HPDE6-E6E7 (cell line): ENCODE data around the gene HBM.
A peak's percentile ranks its signal among the peaks of the same experiment; 100 is the strongest.
"Not testable (repeated sequence)": the region's sequence is repeated elsewhere in the genome, so short reads cannot be mapped to it uniquely, and the experiment has no call there.

Experiments used
- DNase-seq: peaks from one replicate; pipeline ENCODE4 v3.0.0; 2011; ENCODE audit warnings: missing footprints; ENCODE audit errors: extremely low spot score

Gene HBM, protein sequence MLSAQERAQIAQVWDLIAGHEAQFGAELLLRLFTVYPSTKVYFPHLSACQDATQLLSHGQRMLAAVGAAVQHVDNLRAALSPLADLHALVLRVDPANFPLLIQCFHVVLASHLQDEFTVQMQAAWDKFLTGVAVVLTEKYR

DNA sequence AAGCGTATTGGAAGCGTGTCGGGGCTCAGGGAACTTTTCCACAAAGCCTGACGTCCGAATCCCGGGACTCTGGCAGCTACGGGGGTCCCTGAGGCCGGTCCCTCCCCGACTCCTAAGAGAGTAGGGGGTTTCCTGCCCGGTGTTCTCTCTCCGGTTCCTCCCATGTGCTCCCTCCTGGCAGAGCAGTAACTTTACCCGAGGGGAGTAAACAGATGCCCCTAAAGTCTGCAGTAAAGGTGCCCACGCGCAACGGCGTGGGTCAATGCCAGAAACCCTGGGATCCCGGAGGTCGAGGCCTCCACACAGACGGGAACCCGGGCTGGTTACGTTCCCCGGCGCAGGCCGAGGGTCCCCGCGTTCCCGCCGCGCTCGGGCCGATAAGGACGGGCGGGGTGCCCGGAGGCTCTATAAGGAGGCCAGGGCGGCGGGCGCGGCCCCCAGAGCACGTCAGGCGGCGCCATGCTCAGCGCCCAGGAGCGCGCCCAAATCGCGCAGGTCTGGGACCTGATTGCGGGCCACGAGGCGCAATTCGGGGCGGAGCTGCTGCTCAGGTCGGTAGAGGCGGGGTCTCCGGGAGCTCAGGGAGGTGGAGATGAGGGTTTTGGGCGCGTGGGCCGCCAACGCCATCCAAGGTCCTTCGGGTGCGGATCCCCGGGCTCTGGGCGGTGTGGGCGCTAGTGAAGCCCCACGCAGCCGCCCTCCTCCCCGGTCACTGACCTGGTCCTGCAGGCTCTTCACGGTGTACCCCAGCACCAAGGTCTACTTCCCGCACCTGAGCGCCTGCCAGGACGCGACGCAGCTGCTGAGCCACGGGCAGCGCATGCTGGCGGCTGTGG lies at the start of gene HBM:
Gene HBM (plus strand): TSS at position 440 of the 836 bp plus-strand sequence. CDS start 20 bp downstream, at position 460.
- no peak for DNase-seq

DNA sequence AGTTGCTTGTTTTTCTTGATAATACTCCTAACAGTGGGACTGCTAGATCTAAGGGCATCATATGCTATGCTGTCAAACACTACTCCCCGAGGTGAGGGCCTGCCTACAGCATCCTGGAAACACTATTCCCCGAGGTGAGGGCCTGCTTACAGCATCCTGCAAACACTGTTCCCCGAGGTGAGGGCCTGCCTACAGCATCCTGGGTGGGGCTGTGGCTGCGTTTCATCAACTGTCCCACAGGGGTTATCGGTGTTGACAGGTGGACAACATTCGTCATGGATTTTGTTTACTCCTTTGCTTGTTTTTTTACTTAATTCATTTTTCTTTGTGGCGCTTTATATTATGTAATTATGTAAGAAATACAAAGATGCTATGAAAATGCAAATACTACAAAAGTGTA lies 49.8 kb upstream of the HBM start:
- DNase-seq: no peak

DNA sequence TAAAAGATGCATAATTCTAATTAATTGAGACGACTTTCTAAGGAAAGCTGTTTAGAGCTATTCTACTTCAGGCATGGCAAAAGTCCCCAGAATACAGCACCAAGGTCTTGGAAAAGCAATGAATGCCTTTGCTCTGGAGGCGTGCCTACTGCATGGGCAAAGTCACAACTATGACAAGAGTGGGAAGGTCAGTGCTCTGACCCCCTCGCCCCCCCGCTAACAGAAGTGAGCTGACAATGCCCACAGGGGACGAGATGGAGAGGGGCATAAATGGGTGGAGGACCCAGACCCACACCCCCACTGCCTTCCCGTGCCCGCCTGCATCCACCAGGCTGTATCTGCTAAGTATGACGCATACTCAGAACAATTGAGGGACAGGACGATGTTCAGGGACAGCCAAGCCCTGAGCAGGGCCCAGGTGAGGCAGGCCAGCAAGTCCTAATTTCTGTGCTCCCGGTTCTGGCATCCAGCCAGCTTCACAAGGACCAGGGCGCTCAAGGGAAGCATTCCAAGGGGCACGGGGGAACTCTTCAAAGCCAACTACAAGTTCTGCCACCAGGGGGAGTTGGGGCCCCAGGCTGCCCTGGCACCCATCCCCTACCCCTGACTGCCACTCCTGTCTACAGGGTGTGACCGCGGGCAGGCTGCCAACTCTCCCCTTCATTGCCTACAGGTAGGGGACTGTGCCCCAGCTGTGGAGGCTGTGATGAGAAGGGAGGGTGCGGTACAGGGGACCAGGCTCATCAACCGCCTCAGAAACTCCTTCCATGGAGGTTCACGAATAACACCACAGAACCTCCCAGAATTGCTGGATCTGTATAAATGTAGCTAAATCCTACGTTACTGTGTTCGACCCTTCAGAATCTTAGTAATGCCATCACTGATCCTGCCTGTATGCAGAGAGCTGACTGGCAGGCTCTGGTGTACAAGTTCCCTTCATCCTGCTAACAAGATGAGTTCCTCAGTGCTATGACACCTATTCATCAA lies 48.1 kb upstream of the HBM start:
- DNase-seq: peak; percentile 26

DNA sequence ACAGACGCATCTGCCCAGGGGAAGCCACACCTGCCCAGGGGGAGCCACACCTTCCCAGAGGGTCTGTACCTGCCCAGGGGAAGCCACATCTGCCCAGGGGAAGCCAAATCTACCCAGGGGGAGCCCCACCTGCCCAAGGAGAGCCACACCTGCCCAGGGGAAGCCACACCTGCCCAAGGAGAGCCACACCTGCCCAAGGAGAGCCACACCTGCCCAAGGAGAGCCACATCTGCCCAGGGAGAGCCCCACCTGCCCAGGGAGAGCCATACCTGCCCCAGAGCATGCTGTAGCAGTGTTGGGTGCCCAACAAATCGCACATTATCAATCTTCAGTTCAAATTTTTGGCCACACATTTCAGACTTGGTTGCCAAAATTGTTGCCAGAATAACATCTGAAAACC lies 46.9 kb upstream of the HBM start:
- DNase-seq: no peak

DNA sequence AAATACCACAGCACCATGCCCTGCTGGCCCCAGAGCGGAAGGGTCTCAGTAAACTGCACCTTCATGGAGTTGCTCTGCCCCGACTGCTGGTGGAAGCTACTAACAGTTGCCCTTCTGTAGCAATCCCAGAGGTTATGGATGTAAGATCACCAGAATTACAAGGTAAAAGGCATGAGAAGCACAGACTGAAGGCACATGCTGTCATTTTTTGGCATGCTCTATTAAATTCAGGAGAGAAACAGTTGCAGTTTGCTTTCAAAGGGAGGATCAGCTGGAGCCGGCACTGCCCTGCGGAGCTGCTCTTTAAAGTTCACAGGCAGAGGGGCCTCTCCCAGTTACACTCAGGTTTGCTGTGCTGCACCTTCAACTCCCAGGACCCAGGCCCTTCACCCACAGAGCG lies 46.5 kb upstream of the HBM start:
- no peak for DNase-seq

DNA sequence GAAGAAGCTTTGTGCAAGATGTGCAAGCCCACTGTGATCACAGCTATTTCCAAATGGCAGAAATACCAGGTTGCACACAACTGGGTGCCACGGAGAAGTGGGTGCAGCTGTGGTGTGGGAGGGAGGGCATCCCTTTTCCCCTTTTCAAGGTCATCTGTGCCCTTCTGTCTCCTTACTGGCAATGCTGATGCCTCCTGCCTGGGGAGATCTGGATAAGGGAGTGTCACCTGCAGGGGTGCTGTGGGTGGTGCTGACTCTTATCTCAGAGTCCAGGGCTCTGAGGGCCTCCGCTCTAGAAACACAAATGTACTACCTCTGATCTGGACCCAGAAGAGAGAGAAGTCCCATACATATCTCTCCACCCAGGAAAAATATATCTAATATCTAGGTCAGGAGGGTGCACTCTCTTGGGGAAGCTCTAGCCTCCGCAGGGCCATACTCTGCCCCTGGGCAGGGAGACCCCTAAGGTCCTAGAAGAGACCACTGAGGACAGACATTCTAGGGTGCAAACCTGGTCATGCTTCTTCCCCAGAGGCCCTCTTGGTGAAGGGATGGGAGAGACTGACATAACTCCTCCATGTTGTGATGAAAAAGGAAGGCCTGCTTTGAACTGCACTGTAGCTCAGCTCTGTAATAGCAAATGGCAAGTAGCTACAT lies 45.8 kb upstream of the HBM start:
- DNase-seq: no peak

DNA sequence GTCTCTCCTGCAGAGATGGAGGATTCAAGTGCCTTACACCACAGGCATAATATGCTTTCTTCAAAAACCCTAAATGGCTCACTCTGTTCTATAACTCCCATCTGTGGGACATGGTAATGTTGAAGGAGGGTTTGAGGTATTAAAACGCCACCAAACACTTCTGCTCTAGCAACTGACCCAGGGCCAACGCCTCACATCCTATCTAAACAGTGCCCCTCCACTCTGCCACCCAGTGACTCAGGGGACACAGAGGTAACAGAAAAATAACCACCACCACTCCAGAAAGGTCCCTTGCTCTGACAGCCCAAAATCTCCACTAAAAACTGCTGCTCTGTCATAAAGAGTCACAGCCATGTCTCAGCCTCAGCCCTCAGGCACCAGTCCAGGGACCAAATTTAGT lies 45.0 kb upstream of the HBM start:
- DNase-seq: no peak

DNA sequence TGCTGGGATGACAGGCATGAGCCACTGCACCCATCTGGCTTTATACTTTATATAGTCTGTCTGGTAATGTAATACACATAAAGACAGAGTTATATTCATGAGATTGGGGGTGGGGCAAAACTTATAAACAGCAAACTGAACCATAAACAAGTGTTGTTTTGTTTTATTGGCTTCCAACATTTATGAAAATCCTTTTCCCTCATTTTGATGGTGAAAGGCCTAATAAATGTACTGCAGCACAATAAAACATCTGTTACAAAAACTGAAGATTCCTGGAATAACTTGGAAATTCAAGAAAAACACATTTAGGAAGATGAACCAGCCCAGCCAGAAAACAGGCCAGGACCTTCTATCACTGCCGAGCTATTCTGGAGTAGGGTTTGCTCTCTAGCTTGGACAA lies 43.4 kb upstream of the HBM start:
- DNase-seq: no peak

DNA sequence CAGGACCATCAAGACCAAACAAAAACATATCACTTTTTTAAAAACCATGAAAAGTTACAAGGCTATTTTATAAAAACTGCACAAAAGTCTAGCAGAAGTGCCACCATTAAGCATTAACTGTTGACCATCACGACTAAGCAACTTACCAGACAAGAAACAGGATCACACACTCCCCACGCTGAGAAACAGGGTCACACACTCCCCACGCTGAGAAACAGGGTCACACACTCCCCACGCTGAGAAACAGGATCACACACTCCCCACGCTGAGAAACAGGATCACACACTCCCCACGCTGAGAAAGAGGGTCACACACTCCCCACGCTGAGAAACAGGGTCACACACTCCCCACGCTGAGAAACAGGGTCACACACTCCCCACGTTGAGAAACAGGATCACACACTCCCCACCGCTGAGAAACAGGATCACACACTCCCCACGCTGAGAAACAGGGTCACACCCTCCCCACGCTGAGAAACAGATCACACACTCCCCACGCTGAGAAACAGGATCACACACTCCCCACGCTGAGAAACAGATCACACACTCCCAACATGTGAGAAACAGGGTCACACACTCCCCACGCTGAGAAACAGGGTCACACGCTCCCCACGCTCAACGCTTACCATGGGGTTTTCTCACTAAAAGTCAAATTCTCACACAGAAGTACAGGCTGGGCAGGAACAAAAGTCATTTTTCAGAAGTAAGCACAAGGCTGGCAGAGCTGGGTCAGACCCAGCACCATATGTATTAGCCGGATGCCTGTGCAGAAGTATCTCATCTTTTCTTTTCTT lies 42.0 kb upstream of the HBM start:
- DNase-seq: not testable (repeated sequence)

DNA sequence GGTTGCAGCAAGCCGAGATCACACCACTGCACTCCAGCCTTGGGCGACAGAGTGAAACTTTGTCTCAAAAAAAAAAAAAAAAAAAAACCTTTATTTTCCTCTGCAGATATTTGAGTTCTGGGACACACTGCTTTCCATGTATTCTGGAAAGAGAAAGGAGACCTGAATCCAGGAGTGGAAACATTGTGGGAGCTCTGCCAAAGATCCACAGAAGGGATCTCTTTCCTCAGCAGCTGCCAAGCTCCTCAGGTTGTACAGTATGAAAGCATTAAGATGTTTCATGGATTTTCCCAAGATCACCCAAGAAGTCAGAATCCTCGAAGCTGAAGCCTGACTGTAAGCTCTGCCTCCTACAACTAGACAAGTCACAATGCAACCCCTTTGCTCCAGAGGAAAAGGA lies 40.8 kb upstream of the HBM start:
- no peak for DNase-seq

DNA sequence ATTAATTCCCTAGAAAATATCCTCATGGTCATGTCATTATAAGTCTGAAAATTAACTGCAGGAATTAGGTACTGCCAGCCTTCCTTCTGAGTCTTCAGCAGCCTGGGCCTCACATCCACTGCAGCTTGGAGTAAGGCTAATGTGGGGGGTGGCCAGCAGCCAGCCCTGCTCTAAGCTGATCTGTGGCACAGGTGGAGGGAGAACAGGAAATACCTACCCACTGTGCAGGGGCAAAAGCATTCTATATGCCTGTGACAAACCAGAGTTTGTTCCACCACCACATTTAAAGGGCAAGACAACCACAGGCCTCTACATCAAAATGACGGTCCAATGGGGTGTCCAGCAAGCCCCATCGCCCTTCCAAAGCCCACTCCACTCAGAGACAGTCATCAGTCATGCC lies 36.7 kb upstream of the HBM start:
- no peak for DNase-seq

DNA sequence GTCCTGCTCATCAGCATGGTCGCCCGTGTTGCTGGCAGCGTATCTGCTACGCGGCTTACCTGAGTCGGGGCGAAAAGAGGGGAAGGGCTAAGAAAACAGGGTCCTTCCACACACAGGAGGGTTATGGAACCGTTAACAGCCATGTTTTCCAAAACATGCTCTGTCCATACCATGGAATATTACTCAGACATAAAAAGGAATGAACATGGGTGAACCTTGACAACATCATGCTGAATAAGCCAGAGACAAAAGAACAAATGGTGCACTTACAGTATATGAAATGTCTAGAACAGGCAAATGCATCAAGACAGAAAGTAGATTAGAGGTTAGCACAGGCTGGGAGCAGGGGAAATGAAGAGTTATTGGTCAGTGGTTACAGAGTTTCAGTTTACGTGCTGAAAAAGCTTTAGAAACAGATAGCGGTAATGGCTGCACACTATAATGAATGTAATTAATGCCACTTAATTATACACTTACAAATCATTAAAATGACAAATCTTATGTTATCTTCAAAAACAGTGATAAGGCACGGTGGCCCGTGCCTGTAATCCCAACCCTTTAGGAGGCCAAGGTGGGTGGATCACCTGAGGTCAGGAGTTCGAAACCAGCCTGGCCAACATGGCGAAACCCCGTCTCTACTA lies 35.1 kb upstream of the HBM start:
- DNase-seq: no peak

DNA sequence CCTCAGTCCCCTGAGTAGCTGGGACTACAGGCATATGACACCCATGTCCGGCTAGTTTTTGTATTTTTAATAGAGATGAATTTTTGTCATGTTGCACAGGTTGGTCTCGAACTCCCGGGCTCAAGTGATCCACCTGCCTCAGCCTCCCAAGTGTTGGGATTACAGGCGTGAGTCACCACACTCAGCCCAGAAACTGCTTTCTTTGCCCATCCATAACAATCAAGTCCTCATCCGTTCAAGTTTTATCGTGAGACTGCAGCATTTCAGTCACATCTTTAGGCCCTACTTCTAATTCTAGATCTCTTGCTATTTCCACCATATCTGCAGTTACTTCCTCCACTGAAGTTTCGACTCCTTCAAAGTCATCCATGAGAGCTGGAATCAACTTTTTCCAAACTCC lies 33.7 kb upstream of the HBM start:
- DNase-seq: no peak

DNA sequence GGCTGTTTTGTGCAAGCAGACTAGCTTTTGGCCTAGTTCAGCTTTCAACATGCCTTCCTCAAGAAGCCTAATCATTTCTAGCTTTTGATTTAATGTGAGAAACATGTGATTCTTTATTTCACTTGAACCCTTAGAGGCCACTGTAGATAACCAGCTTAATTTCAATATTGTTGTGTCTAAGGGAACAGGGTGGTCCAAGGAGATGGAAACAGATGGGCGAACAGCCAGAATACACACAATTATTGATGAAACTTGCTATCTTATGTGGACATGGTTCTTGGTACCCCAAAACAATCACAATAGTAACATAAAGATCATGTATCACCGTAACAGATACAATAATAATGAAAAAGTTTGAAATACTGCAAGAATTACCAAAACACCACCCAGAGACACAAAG lies 32.1 kb upstream of the HBM start:
- DNase-seq: no peak

DNA sequence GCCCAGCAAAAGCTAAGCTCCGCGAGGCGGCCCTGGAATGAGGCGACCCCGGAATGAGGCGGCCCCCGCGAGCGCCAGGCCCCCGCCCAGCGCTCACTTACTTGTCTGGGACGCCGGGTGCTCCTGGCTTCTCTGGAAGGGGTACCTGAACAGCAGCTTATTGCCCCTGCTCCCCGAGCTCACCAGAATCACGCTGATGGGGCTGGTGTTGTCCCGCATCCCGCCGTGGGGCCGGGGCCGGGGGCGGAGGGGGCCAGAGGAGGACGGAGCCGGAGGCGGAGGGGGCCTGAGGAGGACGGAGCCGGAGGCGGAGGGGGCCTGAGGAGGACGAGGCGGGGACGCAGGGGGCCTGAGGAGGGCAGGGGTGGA lies 27.7 kb upstream of the HBM start:
- DNase-seq: peak; percentile 25

DNA sequence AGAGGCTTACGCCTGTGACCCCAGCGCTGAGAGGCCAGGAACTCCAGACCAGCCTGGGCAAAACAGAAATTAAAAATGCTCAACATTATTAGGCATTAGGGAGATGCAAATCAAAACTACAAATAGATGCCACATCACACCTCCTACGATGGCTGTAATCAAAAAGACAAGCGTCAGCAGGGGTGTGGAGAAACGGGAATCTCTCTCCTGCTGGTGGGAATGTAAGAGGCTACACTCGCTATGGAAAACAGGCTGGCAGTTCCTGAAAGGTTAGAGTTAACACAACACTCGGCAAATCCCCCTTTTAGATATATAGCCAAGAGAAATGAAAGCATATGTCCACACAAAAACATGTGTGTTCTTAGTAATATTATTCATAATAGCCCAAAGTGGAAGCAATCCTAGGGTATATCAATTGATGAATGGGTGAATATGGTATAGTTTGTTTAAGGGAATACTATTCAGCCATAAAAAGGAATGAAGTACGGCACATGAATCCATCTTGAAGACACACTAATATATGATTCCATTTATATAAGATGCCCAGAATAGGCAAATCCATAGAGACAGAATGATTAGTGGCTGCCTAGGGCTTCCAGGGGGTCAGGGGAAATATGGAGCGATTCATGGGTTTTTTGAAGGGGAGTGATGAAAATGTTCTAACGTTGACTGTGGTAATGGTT lies 25.5 kb upstream of the HBM start:
- DNase-seq: no peak

DNA sequence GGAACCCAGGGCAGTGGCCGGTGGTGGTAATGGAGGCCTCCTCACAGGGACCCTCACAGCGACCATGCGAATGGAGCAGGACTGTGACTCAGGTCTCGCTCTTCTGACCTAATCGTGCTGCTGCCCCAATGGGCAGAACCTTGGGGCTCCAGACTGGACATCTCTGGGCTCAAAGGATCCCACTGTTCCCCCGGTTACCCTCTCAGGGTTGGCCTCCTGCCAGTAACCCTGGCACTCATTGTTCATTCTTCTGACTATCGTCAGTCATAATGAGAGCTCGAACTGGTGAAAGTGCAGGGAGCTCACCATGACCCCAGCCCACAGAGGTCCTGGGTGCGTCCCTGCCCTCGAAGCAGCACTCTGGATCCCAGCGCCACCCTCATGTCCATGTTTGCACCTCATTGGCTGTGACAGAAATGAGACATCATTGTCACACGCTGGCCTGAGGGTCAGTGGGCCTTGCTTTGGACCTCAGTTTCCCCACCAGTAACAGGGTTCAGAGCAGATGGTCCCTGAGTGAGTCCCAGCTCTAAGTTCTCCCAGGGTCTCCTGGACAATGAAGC lies 23.3 kb upstream of the HBM start:
- DNase-seq: no peak

DNA sequence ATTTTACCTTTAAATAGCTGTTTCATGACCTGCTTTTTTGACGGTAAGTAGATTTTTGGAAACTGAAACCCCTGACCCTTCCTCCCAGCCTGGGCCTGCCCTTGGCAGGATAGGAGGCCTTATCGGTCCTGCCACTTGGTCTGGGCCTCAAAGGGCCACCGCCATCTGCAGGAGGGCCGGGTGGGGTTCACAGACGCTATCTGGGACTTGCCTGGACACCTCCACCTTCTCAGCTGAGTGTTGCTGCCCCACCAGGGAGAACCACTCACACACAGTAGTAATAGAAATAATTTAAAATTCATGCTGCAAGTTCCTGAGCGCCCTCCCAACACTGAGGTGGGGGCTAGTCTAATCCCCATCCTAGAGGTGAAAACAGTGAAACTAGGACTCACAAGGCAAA lies 22.7 kb upstream of the HBM start:
- no peak for DNase-seq

DNA sequence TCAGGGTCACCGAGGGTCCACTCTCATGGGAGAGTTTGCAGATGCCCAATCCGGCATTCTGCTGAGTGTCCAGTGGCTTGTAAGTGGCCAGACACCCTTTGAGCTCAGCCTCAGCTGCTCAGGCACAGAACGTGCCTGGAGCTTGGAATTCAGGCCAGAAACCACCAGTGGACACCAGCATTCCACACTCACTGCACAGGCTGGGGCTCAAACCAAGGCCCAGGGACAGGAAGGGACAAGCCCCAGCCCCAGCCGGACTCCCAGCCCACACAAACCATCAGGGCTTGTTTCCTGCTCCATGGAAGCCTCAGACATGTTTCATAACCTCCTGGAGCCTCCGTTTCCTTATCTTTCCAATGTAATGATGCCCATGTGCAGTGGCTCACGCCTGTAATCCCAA lies 22.3 kb upstream of the HBM start:
- no peak for DNase-seq

DNA sequence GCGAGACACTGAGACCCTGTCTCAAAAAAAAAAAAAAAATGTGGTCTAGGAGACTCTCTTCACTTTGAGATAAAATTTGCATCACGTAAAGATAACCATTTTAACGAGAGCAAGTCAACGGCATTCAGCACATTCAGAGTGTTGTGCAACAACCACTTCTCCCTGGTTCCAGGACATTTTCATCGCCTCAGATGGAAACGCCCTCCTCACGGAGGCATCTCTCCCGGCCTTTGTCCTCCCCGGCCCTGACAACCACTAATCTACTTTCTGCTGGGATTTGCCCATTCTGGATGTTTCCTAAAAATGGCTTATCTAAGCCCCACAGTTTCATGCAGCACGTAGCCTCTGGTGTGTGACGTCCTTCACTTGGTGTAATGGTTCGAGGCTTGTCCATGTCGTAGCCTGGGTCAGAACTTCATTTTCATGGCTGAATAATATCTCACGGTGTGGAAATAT lies 21.0 kb upstream of the HBM start:
- DNase-seq: no peak
